K562 (cell line): Measurements from ENCODE around the gene ZBTB9. TPM values are rescaled to one million over a fixed set of nuclear protein-coding genes. Genes with fewer than 3 reads are reported as not detected.

Source experiments
- DIDO1 ChIP-seq: fragments of 450-650 bp; IDR thresholded peaks from 2 replicates; pipeline ENCODE4 v1.6.1; 2016; ENCODE audit warnings: low read depth, missing biosample characterization, missing genetic modification characterization
- FOXP1 ChIP-seq: sonication (generic); formaldehyde crosslinking; IDR thresholded peaks from 2 replicates; pipeline ENCODE4 v1.8.0; 2022; ENCODE audit warnings: mild to moderate bottlenecking, missing genetic modification reagents
- GATAD2B ChIP-seq: fragments of 450-650 bp; IDR thresholded peaks from 2 replicates; pipeline ENCODE4 v1.6.1; 2017; ENCODE audit warnings: mild to moderate bottlenecking, borderline replicate concordance
- HNRNPLL ChIP-seq: fragments of 200-400 bp; formaldehyde crosslinking; IDR thresholded peaks from 2 replicates; pipeline ENCODE4 v1.6.1; 2017; ENCODE audit warnings: low read length, low read depth, mild to moderate bottlenecking; ENCODE audit not compliant: poor library complexity, severe bottlenecking
- LEF1 ChIP-seq: fragments of 450-650 bp; IDR thresholded peaks from 2 replicates; pipeline ENCODE4 v1.6.1; 2016; ENCODE audit warnings: mild to moderate bottlenecking
- PCBP2 ChIP-seq: fragments of 200-400 bp; formaldehyde crosslinking; IDR thresholded peaks from 2 replicates; pipeline ENCODE4 v1.6.1; 2018; ENCODE audit warnings: low read length, low read depth, mild to moderate bottlenecking, moderate library complexity; ENCODE audit not compliant: poor library complexity, severe bottlenecking
- SRSF7 ChIP-seq: fragments of 200-400 bp; formaldehyde crosslinking; optimal IDR thresholded peaks from 2 replicates; pipeline ENCODE3; 2017; ENCODE audit warnings: mild to moderate bottlenecking, low read depth, low read length
- TAL1 ChIP-seq: fragments of 450-650 bp; IDR thresholded peaks from 2 replicates; pipeline ENCODE4 v1.6.1; 2016; ENCODE audit warnings: mild to moderate bottlenecking
- TBL1XR1 ChIP-seq, 2 experiments: IDR thresholded peaks; 2 replicates each; pipeline ENCODE4 v1.6.1; 2012; ENCODE audit warnings: improper control_type of control experiment in 2 of 2, low read length in 2 of 2, mild to moderate bottlenecking in 1 of 2
- TEAD1 ChIP-seq, 2 experiments: fragments of 450-650 bp in 1 of 2; sonication (generic) in 1 of 2; formaldehyde crosslinking; IDR thresholded peaks; 2 replicates each; pipeline versions ENCODE4 v1.4.0 to v1.8.0; 2020 to 2022; ENCODE audit warnings: mild to moderate bottlenecking in 2 of 2, missing genetic modification reagents in 1 of 2
- ZFP1 ChIP-seq: fragments of 450-650 bp; formaldehyde crosslinking; IDR thresholded peaks from 2 replicates; pipeline ENCODE4 v1.4.0; 2020; ENCODE audit warnings: mild to moderate bottlenecking, mixed read lengths
- polyA plus RNA-seq, 8 experiments: library from polyadenylated mRNA; depleted of rRNA in 4 of 8; stranded (reverse) in 5 of 8; unstranded in 3 of 8; fragments of >200 nt; fragmentation: Nextera tagmentation in 2 of 8; fragmentation: Illumina TruSeq in 1 of 8; extraction: Ambion mirVana in 2 of 8; extraction: Trizol in 1 of 8; gene quantifications; 2 replicates each; pipeline versions ENCODE4 v1.2.1 to v1.2.3, GENCODE V29; 2011 to 2014; ENCODE audit warnings: inconsistent platforms in 1 of 8, missing spikeins in 1 of 8
- total RNA-seq, 7 experiments: library from RNA; depleted of rRNA in 6 of 7; stranded (reverse); fragments of >200 nt in 6 of 7; fragmentation: Illumina TruSeq in 2 of 7; extraction: Trizol in 2 of 7; gene quantifications; 2 replicates each; pipeline versions ENCODE4 v1.2.1 to v1.2.3, GENCODE V29; 2011 to 2021; ENCODE audit warnings: low replicate concordance in 1 of 7
- TF ChIP-seq, protein P1 (sequence below): sonication (generic); formaldehyde crosslinking; IDR thresholded peaks from 2 replicates; pipeline ENCODE4 v1.8.0; 2023; ENCODE audit warnings: missing genetic modification reagents, mild to moderate bottlenecking, borderline replicate concordance
- TF ChIP-seq, protein P2 (sequence below): IDR thresholded peaks from 3 replicates; pipeline ENCODE4 v1.6.1; 2011; ENCODE audit warnings: borderline replicate concordance, mild to moderate bottlenecking, moderate library complexity; ENCODE audit not compliant: insufficient read length; ENCODE audit errors: extremely low read depth
- TF ChIP-seq, protein P3 (sequence below): fragments of 450-650 bp; IDR thresholded peaks from 2 replicates; pipeline ENCODE4 v1.7.1; 2018; ENCODE audit warnings: mild to moderate bottlenecking, low read depth; ENCODE audit not compliant: partially characterized antibody

ZBTB9 gene
- total and polyA plus RNA-seq, 9 of the 15 experiments (the other 6 are each of a cell fraction or from before 2014, with no cell fraction given), result 1.9 to 19.5 (median 10.4) TPM

DNA sequence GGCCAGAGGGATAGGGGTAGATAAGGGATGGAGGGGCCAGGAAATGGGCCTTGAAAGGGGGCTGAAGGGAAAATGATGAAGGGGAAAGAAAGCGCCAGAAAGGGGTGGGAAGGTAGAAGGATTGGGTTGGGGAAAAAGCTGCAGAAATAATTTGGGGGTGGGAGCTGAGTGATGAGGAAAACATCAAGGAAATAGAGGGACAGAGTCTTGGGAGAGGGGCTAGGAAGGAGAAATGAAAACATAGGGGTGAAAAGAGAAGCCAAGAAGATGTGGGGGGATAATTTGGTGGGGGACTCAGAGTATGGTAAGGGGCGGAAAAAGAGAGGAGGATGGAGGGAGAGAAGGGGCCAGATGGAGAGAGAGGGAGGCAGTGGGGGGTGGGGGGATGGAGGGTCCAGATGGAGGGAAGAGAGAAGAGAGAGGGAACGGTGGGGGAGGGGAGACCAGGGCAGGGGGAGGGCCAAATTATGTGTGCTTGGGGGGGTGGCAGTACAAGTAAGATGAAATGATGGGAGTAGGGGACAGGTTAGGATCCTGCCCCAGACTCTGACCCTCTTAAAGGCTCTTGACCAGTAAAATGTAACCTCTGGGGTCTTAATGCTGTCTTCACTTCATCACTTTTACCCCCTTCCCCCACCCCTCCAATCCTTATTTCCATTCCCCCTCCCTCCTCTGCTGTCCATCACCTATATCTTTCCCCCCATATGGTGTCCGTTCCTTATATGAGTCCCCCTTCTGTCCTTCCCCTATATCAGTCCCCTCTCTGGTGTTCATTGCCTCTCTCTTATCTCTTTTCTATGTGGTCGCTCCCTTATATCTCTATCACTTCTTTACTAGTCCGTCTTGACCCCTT is 33.7 kb upstream of the ZBTB9 start (continued):
- TF ChIP-seq, protein P1, sequence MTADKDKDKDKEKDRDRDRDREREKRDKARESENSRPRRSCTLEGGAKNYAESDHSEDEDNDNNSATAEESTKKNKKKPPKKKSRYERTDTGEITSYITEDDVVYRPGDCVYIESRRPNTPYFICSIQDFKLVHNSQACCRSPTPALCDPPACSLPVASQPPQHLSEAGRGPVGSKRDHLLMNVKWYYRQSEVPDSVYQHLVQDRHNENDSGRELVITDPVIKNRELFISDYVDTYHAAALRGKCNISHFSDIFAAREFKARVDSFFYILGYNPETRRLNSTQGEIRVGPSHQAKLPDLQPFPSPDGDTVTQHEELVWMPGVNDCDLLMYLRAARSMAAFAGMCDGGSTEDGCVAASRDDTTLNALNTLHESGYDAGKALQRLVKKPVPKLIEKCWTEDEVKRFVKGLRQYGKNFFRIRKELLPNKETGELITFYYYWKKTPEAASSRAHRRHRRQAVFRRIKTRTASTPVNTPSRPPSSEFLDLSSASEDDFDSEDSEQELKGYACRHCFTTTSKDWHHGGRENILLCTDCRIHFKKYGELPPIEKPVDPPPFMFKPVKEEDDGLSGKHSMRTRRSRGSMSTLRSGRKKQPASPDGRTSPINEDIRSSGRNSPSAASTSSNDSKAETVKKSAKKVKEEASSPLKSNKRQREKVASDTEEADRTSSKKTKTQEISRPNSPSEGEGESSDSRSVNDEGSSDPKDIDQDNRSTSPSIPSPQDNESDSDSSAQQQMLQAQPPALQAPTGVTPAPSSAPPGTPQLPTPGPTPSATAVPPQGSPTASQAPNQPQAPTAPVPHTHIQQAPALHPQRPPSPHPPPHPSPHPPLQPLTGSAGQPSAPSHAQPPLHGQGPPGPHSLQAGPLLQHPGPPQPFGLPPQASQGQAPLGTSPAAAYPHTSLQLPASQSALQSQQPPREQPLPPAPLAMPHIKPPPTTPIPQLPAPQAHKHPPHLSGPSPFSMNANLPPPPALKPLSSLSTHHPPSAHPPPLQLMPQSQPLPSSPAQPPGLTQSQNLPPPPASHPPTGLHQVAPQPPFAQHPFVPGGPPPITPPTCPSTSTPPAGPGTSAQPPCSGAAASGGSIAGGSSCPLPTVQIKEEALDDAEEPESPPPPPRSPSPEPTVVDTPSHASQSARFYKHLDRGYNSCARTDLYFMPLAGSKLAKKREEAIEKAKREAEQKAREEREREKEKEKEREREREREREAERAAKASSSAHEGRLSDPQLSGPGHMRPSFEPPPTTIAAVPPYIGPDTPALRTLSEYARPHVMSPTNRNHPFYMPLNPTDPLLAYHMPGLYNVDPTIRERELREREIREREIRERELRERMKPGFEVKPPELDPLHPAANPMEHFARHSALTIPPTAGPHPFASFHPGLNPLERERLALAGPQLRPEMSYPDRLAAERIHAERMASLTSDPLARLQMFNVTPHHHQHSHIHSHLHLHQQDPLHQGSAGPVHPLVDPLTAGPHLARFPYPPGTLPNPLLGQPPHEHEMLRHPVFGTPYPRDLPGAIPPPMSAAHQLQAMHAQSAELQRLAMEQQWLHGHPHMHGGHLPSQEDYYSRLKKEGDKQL (CRISPR knock-in tag), result no peak
- TF ChIP-seq, protein P2, sequence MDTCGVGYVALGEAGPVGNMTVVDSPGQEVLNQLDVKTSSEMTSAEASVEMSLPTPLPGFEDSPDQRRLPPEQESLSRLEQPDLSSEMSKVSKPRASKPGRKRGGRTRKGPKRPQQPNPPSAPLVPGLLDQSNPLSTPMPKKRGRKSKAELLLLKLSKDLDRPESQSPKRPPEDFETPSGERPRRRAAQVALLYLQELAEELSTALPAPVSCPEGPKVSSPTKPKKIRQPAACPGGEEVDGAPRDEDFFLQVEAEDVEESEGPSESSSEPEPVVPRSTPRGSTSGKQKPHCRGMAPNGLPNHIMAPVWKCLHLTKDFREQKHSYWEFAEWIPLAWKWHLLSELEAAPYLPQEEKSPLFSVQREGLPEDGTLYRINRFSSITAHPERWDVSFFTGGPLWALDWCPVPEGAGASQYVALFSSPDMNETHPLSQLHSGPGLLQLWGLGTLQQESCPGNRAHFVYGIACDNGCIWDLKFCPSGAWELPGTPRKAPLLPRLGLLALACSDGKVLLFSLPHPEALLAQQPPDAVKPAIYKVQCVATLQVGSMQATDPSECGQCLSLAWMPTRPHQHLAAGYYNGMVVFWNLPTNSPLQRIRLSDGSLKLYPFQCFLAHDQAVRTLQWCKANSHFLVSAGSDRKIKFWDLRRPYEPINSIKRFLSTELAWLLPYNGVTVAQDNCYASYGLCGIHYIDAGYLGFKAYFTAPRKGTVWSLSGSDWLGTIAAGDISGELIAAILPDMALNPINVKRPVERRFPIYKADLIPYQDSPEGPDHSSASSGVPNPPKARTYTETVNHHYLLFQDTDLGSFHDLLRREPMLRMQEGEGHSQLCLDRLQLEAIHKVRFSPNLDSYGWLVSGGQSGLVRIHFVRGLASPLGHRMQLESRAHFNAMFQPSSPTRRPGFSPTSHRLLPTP, result no peak
- peak; percentile 59; the same call in 1 of the 2 replicates for TF ChIP-seq LEF1
- peak; percentile 67 for TF ChIP-seq PCBP2
- TF ChIP-seq HNRNPLL, result no peak
- no peak for TF ChIP-seq SRSF7
- no peak for TF ChIP-seq FOXP1 (CRISPR knock-in tag)
- TF ChIP-seq, protein P3, sequence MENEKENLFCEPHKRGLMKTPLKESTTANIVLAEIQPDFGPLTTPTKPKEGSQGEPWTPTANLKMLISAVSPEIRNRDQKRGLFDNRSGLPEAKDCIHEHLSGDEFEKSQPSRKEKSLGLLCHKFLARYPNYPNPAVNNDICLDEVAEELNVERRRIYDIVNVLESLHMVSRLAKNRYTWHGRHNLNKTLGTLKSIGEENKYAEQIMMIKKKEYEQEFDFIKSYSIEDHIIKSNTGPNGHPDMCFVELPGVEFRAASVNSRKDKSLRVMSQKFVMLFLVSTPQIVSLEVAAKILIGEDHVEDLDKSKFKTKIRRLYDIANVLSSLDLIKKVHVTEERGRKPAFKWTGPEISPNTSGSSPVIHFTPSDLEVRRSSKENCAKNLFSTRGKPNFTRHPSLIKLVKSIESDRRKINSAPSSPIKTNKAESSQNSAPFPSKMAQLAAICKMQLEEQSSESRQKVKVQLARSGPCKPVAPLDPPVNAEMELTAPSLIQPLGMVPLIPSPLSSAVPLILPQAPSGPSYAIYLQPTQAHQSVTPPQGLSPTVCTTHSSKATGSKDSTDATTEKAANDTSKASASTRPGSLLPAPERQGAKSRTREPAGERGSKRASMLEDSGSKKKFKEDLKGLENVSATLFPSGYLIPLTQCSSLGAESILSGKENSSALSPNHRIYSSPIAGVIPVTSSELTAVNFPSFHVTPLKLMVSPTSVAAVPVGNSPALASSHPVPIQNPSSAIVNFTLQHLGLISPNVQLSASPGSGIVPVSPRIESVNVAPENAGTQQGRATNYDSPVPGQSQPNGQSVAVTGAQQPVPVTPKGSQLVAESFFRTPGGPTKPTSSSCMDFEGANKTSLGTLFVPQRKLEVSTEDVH, result peak; percentile 71
- TF ChIP-seq TEAD1 (CRISPR knock-in tag; IDR thresholded peaks at IDR 0.05), result no peak
- peak in 1 of 2 experiments; percentile 95; a peak in 3 of 4 replicates for TF ChIP-seq TBL1XR1 (IDR thresholded peaks at IDR 0.05; ENCODE audit: low read length in 2 of 2)
- TF ChIP-seq GATAD2B, result no peak
- TF ChIP-seq ZFP1 (CRISPR knock-in tag), result no peak
- peak; percentile 99 for TF ChIP-seq DIDO1
- peak; percentile 51 for TF ChIP-seq TAL1
